ENCODE results near the gene NLRC3. TPM values are rescaled to one million over a fixed set of nuclear protein-coding genes. Genes with fewer than 3 reads are reported as not detected.
"Not testable (repeated sequence)": the region's sequence is repeated elsewhere in the genome, so short reads cannot be mapped to it uniquely, and the experiment has no call there.

NLRC3 gene
- polyA plus RNA-seq, 1 donor = 2.5 TPM

- DNase-seq = no peak
- Histone ChIP-seq H3K36me3 (ENCODE audit: control insufficient read depth, insufficient read depth, low read length) (peaks cover 86% of the 10 kb centered on the region), H3K9me3 (ENCODE audit: control insufficient read depth, low read depth, low read length) (no peaks in the 10 kb centered on the region), H3K4me1 (ENCODE audit: control insufficient read depth, insufficient read depth, low read length) (no peaks in the 10 kb centered on the region), H3K27ac (ENCODE audit: low read length) (no peak overlapping the region), H3K4me3 (ENCODE audit: low read length) (no peak overlapping the region), H3K27me3 (ENCODE audit: control insufficient read depth, insufficient read depth, low read length) (no peaks in the 10 kb centered on the region)
- 67% methylated on average over 1 of the region's 4 CpGs for WGBS (ENCODE audit: insufficient coverage, low lambda C conversion rate)
These were observed 61.3 kb downstream of the NLRC3 start for GRCh38 chr16:3515897-3516296.

- DNase-seq = no peak
- Histone ChIP-seq H3K4me3 (ENCODE audit: low read length) (no peak overlapping the region), H3K4me1 (ENCODE audit: control insufficient read depth, insufficient read depth, low read length) (no peaks in the 10 kb centered on the region), H3K27ac (ENCODE audit: low read length) (no peak overlapping the region), H3K9me3 (ENCODE audit: control insufficient read depth, low read depth, low read length) (no peaks in the 10 kb centered on the region), H3K36me3 (ENCODE audit: control insufficient read depth, insufficient read depth, low read length) (peaks cover 83% of the 10 kb centered on the region), H3K27me3 (ENCODE audit: control insufficient read depth, insufficient read depth, low read length) (no peaks in the 10 kb centered on the region)
- 100% methylated on average over 1 of the region's 4 CpGs for WGBS (ENCODE audit: insufficient coverage, low lambda C conversion rate)
These were observed 62.6 kb downstream of the NLRC3 start for GRCh38 chr16:3514621-3515020.

DNA sequence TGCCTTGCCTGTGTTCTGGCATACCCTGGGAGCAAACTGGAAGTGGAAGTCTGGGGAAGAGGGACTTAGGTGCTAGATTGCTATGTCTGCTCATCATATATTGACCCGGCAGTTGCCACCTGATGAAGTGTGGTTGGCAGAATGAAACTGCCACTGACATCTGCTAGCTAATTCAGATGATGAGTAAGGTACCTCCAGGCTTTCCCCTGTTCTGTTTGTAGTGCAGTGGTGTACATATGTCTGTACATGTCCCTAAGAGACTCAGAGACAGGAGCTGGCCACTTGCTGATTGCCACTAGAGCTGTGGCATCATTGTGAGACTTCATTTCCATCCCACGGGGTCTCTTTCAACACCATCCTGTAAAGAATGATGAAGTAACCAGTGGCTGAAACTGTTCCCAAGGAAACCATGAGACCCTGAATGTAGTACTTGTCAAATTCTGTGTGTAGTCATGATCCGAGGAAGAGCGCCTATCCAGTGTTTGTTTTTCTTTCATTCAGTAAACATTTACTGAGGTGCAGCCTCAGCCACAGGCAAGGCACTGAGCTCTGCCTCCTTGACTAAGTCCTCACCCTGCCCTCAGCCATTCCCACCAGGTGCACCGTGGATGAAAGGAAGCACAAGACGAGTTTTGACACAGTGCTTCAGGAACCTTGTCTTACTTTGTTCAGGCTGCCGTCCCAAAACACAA lies 63.2 kb downstream of the NLRC3 start:
- H3K9me3 ChIP-seq (ENCODE audit: control insufficient read depth, low read depth, low read length) = no peaks in the 10 kb centered on the region
- no peak overlapping the region for H3K4me3 ChIP-seq (ENCODE audit: low read length)
- WGBS (ENCODE audit: insufficient coverage, low lambda C conversion rate) = no CpG with 5 or more reads among the region's 7 CpGs
- H3K27me3 ChIP-seq (ENCODE audit: control insufficient read depth, insufficient read depth, low read length) = no peaks in the 10 kb centered on the region
- peaks cover 85% of the 10 kb centered on the region for H3K36me3 ChIP-seq (ENCODE audit: control insufficient read depth, insufficient read depth, low read length)
- DNase-seq = no peak
- H3K4me1 ChIP-seq (ENCODE audit: control insufficient read depth, insufficient read depth, low read length) = no peaks in the 10 kb centered on the region
- no peak overlapping the region for H3K27ac ChIP-seq (ENCODE audit: low read length)

- Histone ChIP-seq H3K9me3 (ENCODE audit: control insufficient read depth, low read depth, low read length) (no peaks in the 10 kb centered on the region), H3K27ac (ENCODE audit: low read length) (no peak overlapping the region), H3K36me3 (ENCODE audit: control insufficient read depth, insufficient read depth, low read length) (peaks cover 80% of the 10 kb centered on the region), H3K4me3 (ENCODE audit: low read length) (no peak overlapping the region), H3K27me3 (ENCODE audit: control insufficient read depth, insufficient read depth, low read length) (no peaks in the 10 kb centered on the region), H3K4me1 (ENCODE audit: control insufficient read depth, insufficient read depth, low read length) (no peaks in the 10 kb centered on the region)
- WGBS (ENCODE audit: insufficient coverage, low lambda C conversion rate) = 100% methylated on average over 4 of the region's 23 CpGs
- no peak for DNase-seq
These were observed 65.7 kb downstream of the NLRC3 start for GRCh38 chr16:3511286-3512180.

DNA sequence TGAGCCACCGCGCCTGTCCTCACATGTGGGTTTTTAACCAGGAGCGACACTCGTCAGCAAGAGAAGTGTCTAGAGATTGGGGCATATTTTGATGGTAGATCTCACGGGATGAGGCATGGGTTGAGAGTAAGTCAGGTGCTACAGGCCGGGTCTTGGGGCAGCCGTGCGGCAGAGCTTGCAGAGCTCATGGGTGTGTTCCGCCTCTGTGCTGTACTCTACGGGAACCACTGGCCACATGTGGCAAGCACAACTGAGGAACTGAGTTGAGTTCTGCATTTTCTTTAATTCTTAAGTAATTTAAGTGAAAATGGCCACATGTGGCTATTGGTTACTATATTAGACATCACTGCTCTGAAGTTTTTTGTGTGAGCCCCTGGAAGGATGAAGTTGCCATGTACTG lies 66.8 kb downstream of the NLRC3 start:
- no CpG with 5 or more reads among the region's 10 CpGs for WGBS (ENCODE audit: insufficient coverage, low lambda C conversion rate)
- Histone ChIP-seq H3K4me3 (ENCODE audit: low read length) (no peak overlapping the region), H3K36me3 (ENCODE audit: control insufficient read depth, insufficient read depth, low read length) (peaks cover 81% of the 10 kb centered on the region), H3K27ac (ENCODE audit: low read length) (no peak overlapping the region), H3K4me1 (ENCODE audit: control insufficient read depth, insufficient read depth, low read length) (no peaks in the 10 kb centered on the region), H3K9me3 (ENCODE audit: control insufficient read depth, low read depth, low read length) (no peaks in the 10 kb centered on the region), H3K27me3 (ENCODE audit: control insufficient read depth, insufficient read depth, low read length) (no peaks in the 10 kb centered on the region)
- DNase-seq = no peak

DNA sequence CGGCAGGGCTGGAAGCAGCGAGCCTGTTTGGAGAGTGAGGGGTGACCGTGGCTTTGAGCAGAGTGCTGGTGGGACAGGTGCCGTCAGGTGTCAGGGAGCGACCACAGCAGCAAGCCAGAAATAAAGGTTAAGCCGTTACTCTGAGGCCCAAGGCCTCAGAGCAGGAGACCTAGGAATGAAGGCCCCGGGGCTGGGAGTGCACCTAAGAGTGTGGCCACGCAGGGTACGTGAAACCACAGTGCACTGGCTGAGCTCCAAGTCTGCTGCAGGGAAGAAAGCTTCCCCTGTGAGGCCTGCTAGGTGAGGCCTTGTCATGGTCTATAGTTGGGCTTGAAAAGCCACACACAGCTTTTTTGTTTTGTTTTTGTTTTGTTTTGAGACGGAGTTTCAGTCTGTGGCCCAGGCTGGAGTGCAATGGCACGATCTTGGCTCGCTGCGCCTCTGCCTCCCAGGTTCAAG lies 67.7 kb downstream of the NLRC3 start:
- Histone ChIP-seq H3K27ac (ENCODE audit: low read length) (no peak overlapping the region), H3K9me3 (ENCODE audit: control insufficient read depth, low read depth, low read length) (no peaks in the 10 kb centered on the region), H3K36me3 (ENCODE audit: control insufficient read depth, insufficient read depth, low read length) (peaks cover 78% of the 10 kb centered on the region), H3K4me3 (ENCODE audit: low read length) (no peak overlapping the region), H3K27me3 (ENCODE audit: control insufficient read depth, insufficient read depth, low read length) (no peaks in the 10 kb centered on the region), H3K4me1 (ENCODE audit: control insufficient read depth, insufficient read depth, low read length) (no peaks in the 10 kb centered on the region)
- no CpG with 5 or more reads among the region's 13 CpGs for WGBS (ENCODE audit: insufficient coverage, low lambda C conversion rate)
- no peak for DNase-seq

DNA sequence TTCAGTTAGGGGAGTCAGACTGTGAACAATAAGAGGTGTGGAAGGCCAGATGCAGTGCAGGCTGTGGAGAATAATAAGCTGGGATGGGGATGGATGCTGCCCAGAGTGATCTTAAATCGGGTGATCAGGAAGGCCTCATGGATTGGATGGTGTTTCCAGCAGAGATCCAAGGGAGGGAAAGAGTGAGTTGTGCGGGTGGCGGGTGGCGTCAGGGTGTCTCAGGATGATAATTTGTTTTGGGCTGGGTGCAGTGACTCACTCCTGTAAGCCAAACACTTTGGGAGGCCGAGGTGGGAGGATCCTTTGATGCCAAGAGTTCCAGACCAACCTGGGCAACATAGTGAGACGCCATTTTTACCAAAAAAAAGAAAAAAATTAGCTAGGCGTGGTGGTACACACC lies 68.5 kb downstream of the NLRC3 start:
- Histone ChIP-seq H3K27ac (ENCODE audit: low read length) (no peak overlapping the region), H3K9me3 (ENCODE audit: control insufficient read depth, low read depth, low read length) (no peaks in the 10 kb centered on the region), H3K36me3 (ENCODE audit: control insufficient read depth, insufficient read depth, low read length) (peaks cover 70% of the 10 kb centered on the region), H3K27me3 (ENCODE audit: control insufficient read depth, insufficient read depth, low read length) (no peaks in the 10 kb centered on the region), H3K4me3 (ENCODE audit: low read length) (no peak overlapping the region), H3K4me1 (ENCODE audit: control insufficient read depth, insufficient read depth, low read length) (no peaks in the 10 kb centered on the region)
- WGBS (ENCODE audit: insufficient coverage, low lambda C conversion rate) = no CpG with 5 or more reads among the region's 7 CpGs
- DNase-seq = no peak

- H3K36me3 ChIP-seq (ENCODE audit: control insufficient read depth, insufficient read depth, low read length) = peaks cover 28% of the 10 kb centered on the region
- H3K27ac ChIP-seq (ENCODE audit: low read length) = no peak overlapping the region
- H3K4me3 ChIP-seq (ENCODE audit: low read length) = no peak overlapping the region
- H3K9me3 ChIP-seq (ENCODE audit: control insufficient read depth, low read depth, low read length) = no peaks in the 10 kb centered on the region
- no peaks in the 10 kb centered on the region for H3K27me3 ChIP-seq (ENCODE audit: control insufficient read depth, insufficient read depth, low read length)
- no CpG with 5 or more reads among the region's 6 CpGs for WGBS (ENCODE audit: insufficient coverage, low lambda C conversion rate)
- peak in 1 of 2 donors; percentile 39 for DNase-seq
- H3K4me1 ChIP-seq (ENCODE audit: control insufficient read depth, insufficient read depth, low read length) = peaks cover 5% of the 10 kb centered on the region
These were observed 73.7 kb downstream of the NLRC3 start for GRCh38 chr16:3503523-3503922.

DNA sequence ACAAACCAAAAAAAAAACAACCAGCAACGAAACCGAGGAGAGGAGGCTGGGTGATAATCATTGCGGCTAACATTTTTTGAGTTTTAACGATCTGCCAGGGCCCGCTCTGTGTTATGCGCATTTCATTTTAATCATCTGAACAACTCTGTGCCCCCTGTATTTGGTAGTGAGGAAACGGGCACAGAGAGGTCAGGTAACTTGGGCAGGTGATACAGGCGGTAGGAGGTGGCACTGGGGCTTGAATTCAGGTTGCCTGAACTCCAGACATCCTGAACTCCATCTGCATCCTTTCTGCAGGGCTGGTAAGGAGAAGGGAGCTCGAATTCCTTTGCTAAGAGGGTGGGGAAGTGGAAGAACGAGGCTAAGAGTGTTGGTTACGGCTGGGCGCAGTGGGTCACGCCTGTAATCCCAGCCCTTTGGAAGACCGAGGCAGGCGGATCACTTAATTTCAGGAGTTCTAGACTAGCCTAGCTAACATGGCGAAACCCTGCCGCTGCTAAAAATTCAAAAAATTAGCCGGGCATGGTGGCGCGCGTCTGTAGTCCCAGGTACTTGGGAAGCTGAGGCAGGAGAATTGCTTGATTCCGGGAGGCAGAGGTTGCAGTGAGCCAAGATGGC lies 75.3 kb downstream of the NLRC3 start:
- Histone ChIP-seq H3K36me3 (ENCODE audit: control insufficient read depth, insufficient read depth, low read length) (peaks cover 19% of the 10 kb centered on the region), H3K4me1 (ENCODE audit: control insufficient read depth, insufficient read depth, low read length) (peaks cover 5% of the 10 kb centered on the region), H3K9me3 (ENCODE audit: control insufficient read depth, low read depth, low read length) (no peaks in the 10 kb centered on the region), H3K4me3 (ENCODE audit: low read length) (peak overlapping the region; percentile 85), H3K27ac (ENCODE audit: low read length) (no peak overlapping the region), H3K27me3 (ENCODE audit: control insufficient read depth, insufficient read depth, low read length) (no peaks in the 10 kb centered on the region)
- whole genome bisulfite sequencing (ENCODE audit: insufficient coverage, low lambda C conversion rate) = 61% methylated on average over 3 of the region's 22 CpGs
- no peak for DNase-seq

DNA sequence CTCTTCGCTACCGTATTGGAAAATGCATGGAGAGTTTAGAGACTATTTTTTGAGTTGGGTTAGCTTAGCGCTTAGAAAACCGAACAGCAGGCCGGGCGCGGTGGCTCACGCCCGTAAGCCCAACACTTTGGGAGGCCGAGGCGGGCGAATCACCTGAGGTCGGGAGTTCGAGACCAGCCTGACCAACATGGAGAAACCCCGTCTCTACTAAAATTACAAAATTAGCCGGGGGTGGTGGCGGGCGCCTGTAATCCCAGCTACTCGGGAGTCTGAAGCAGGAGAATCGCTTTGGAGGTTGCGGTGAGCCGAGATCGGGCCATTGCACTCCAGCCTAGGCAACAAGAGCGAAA lies 75.8 kb downstream of the NLRC3 start:
- Histone ChIP-seq H3K4me3 (ENCODE audit: low read length) (peak overlapping the region; percentile 85), H3K27ac (ENCODE audit: low read length) (peak overlapping the region; percentile 69), H3K36me3 (ENCODE audit: control insufficient read depth, insufficient read depth, low read length) (peaks cover 15% of the 10 kb centered on the region)
- H3K27me3 ChIP-seq (ENCODE audit: control insufficient read depth, insufficient read depth, low read length); DNase-seq; H3K4me1 ChIP-seq (ENCODE audit: control insufficient read depth, insufficient read depth, low read length); H3K9me3 ChIP-seq (ENCODE audit: control insufficient read depth, low read depth, low read length): not testable (repeated sequence)
- WGBS (ENCODE audit: insufficient coverage, low lambda C conversion rate) = no CpG with 5 or more reads among the region's 24 CpGs
